Measurements from ENCODE around the gene SLC17A7.
A peak's percentile ranks its signal among the peaks of the same experiment; 100 is the strongest.

SLC17A7 gene

GRCh38 chr19:49441210-49441959 is at the start of gene SLC17A7:
Gene SLC17A7, minus strand, starts transcription at chr19:49441527. Its CDS starts 148 bp downstream, at chr19:49441379.
- H3K36me3 ChIP-seq, result peaks cover under 1% of the 10 kb centered on the region

GRCh38 chr19:49490287-49491029 is 49.1 kb upstream of the SLC17A7 start:
- H3K27me3 ChIP-seq, result no peaks in the 10 kb centered on the region
- peaks cover 37% of the 10 kb centered on the region for H3K36me3 ChIP-seq
- no peak for TF ChIP-seq CTCF (IDR thresholded peaks at IDR 0.05)
- no peak overlapping the region for H3K4me3 ChIP-seq (ENCODE audit: low read depth in 1 of 2, low read length in 1 of 2)
- peaks cover 22 to 26% of the 10 kb centered on the region in 2 experiments for H3K4me1 ChIP-seq (ENCODE audit: control insufficient read depth in 1 of 2, insufficient read depth in 1 of 2, low read depth in 1 of 2, low read length in 1 of 2)
- no peaks in the 10 kb centered on the region for H3K9me3 ChIP-seq
- H3K27ac ChIP-seq, result peak overlapping the region; percentile 83

More at GRCh38 chr19:49441210-49441959, at the start of gene SLC17A7:
- no peak for TF ChIP-seq CTCF (IDR thresholded peaks at IDR 0.05)
- Histone ChIP-seq H3K27me3 (peaks cover 67% of the 10 kb centered on the region), H3K27ac (no peak within 1 kb of the TSS), H3K9me3 (no peaks in the 10 kb centered on the region), H3K4me3 (ENCODE audit: low read depth in 1 of 2, low read length in 1 of 2) (peak within 1 kb of the TSS; percentile 73 to 92), H3K4me1 (ENCODE audit: control insufficient read depth in 1 of 2, insufficient read depth in 1 of 2, low read depth in 1 of 2, low read length in 1 of 2) (peaks cover 17 to 18% of the 10 kb centered on the region in 2 experiments)

- no peak for TF ChIP-seq CTCF (IDR thresholded peaks at IDR 0.05)
- Histone ChIP-seq H3K4me1 (ENCODE audit: control insufficient read depth in 1 of 2, insufficient read depth in 1 of 2, low read depth in 1 of 2, low read length in 1 of 2) (peaks cover 21 to 24% of the 10 kb centered on the region in 2 experiments), H3K9me3 (no peaks in the 10 kb centered on the region), H3K27ac (peak overlapping the region; percentile 83), H3K4me3 (ENCODE audit: low read depth in 1 of 2, low read length in 1 of 2) (no peak overlapping the region), H3K27me3 (no peaks in the 10 kb centered on the region), H3K36me3 (peaks cover 37% of the 10 kb centered on the region)
These were observed 48.4 kb upstream of the SLC17A7 start for GRCh38 chr19:49489601-49490167.

GRCh38 chr19:49488863-49489537 is 47.7 kb upstream of the SLC17A7 start:
- H3K4me1 ChIP-seq (ENCODE audit: control insufficient read depth in 1 of 2, insufficient read depth in 1 of 2, low read depth in 1 of 2, low read length in 1 of 2), result peaks cover 21 to 24% of the 10 kb centered on the region in 2 experiments
- H3K36me3 ChIP-seq, result peaks cover 37% of the 10 kb centered on the region
- H3K27me3 ChIP-seq, result no peaks in the 10 kb centered on the region
- no peaks in the 10 kb centered on the region for H3K9me3 ChIP-seq
- peak overlapping the region; percentile 83 for H3K27ac ChIP-seq
- H3K4me3 ChIP-seq (ENCODE audit: low read depth in 1 of 2, low read length in 1 of 2), result peak overlapping the region; percentile 84 to 86
- no peak for TF ChIP-seq CTCF (IDR thresholded peaks at IDR 0.05)

Data from neutrophil (primary cell).